DOHH2 (cell line): ENCODE measurements around the gene PLEKHN1.

Source experiments
- EZH2phosphoT487 ChIP-seq: fragments of 200-600 bp; sonication (generic); IDR thresholded peaks from 2 replicates; pipeline ENCODE4 v1.6.1; 2017; ENCODE audit warnings: borderline replicate concordance, mild to moderate bottlenecking, antibody characterized with exemption, low read length, moderate library complexity, mixed read lengths
- TF ChIP-seq, protein P1 (sequence below): fragments of 200-600 bp; sonication (generic); IDR thresholded peaks from one replicate; pipeline ENCODE4 v1.5.1; 2014; ENCODE audit warnings: antibody characterized with exemption, mild to moderate bottlenecking, low read depth, low read length; ENCODE audit not compliant: poor library complexity, severe bottlenecking

DNA sequence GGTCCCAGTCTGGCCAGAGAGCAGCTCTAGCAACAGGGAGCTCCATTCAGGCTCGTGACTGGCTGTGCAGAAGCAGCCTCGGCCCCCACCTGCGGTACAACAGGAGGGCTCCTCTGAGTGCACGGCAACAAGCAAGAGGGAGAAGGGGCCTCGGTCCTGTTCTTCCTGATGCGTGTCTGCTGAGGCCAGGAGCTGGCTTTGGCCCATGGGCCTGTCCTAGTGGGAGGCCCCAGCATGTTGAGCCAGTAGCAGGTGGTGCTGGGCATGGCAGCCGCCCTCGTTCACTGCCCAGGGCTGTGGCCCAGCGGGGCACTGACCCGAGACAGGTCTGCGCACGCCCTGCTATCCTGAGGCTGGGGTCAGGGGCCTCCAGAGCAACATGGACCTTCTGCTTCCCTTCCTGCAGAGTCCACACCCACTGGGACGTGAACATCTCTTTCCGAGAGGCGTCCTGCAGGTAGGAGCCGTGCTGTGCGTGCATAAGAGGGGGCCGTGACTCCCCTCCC is 35.6 kb upstream of the PLEKHN1 start:
- TF ChIP-seq, protein P1, sequence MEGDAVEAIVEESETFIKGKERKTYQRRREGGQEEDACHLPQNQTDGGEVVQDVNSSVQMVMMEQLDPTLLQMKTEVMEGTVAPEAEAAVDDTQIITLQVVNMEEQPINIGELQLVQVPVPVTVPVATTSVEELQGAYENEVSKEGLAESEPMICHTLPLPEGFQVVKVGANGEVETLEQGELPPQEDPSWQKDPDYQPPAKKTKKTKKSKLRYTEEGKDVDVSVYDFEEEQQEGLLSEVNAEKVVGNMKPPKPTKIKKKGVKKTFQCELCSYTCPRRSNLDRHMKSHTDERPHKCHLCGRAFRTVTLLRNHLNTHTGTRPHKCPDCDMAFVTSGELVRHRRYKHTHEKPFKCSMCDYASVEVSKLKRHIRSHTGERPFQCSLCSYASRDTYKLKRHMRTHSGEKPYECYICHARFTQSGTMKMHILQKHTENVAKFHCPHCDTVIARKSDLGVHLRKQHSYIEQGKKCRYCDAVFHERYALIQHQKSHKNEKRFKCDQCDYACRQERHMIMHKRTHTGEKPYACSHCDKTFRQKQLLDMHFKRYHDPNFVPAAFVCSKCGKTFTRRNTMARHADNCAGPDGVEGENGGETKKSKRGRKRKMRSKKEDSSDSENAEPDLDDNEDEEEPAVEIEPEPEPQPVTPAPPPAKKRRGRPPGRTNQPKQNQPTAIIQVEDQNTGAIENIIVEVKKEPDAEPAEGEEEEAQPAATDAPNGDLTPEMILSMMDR, result no peak
- TF ChIP-seq EZH2phosphoT487, result no peak
